HepG2 (cell line): ENCODE data around the gene VPS50. TPM values are rescaled to one million over a fixed set of nuclear protein-coding genes. Genes with fewer than 3 reads are reported as not detected.

Experiments
- ATAC-seq: fragments of 200-7000 bp; cut with Tn5 transposase; 3 replicates; pipeline ENCODE4 v1.9.1; 2020; ENCODE audit warnings: mild to moderate bottlenecking, moderate library complexity
- BruUV-seq: library from RNA; stranded (reverse); fragments of 400-500 nt; replicated peaks from 2 replicates; lab custom pipeline; 2021; lab: Mats Ljungman, UMichigan
- CTCF ChIA-PET: fragments of 300-600 bp; formaldehyde crosslinking; extraction: SDS; loops from one replicate; lab custom pipeline; 2021; ENCODE audit warnings: low total read pairs, inconsistent platforms, low intra/inter-chr PET ratio; lab: Yijun Ruan, JAX
- POLR2A ChIA-PET: fragments of 350-600 bp; sonication (Branson Sonifier 250); formaldehyde crosslinking; loops from one replicate; lab custom pipeline; 2020; ENCODE audit warnings: antibody characterized with exemption, inconsistent platforms; lab: Yijun Ruan, JAX
- DNase-seq: peaks from one replicate; pipeline ENCODE4 v3.0.0-alpha.2; 2015; ENCODE audit warnings: low spot score
- FAIRE-seq: peaks from 3 replicates; lab custom pipeline; 2011; peaks lifted over from hg19 to GRCh38; lab: Jason Lieb, UNC
- H2AFZ ChIP-seq: one replicate; pipeline ENCODE4 v1.6.1; 2011; ENCODE audit warnings: low read length, inconsistent platforms
- H3K27ac ChIP-seq: fragments of 300-600 bp; 3 replicates; pipeline ENCODE4 v1.8.0; 2011; ENCODE audit warnings: mixed run types, mild to moderate bottlenecking, mixed read lengths, low read length, inconsistent platforms; ENCODE audit not compliant: insufficient read depth; ENCODE audit errors: extremely low read length
- H3K27me3 ChIP-seq, 2 experiments: fragments of 200-600 bp in 1 of 2; 2 replicates in 1 of 2; 3 replicates in 1 of 2; pipeline versions ENCODE4 v1.6.0 to v1.8.0; 2011; ENCODE audit warnings: low read length in 2 of 2, mild to moderate bottlenecking in 2 of 2, moderate library complexity in 2 of 2, inconsistent platforms in 1 of 2; ENCODE audit not compliant: insufficient read depth in 2 of 2, control insufficient read depth in 1 of 2
- H3K36me3 ChIP-seq, 2 experiments: fragments of 200-600 bp in 1 of 2; replicated peaks in 1 of 2; 2 replicates in 1 of 2; 3 replicates in 1 of 2; pipeline versions ENCODE4 v1.5.1 to v1.8.0; 2011; ENCODE audit warnings: low read length in 2 of 2, inconsistent platforms in 1 of 2; ENCODE audit not compliant: insufficient read depth in 2 of 2, control insufficient read depth in 1 of 2
- H3K4me1 ChIP-seq: 2 replicates; pipeline ENCODE4 v1.5.1; 2012; ENCODE audit warnings: low read length, inconsistent platforms; ENCODE audit not compliant: insufficient read depth
- H3K4me2 ChIP-seq: 2 replicates; pipeline ENCODE4 v1.6.0; 2011; ENCODE audit warnings: low read depth, low read length, inconsistent platforms
- H3K4me3 ChIP-seq, 3 experiments: fragments of 200-600 bp in 1 of 3; sonication (generic), shearing (Covaris generic) in 1 of 3; replicated peaks in 1 of 3; 2 replicates each; pipeline ENCODE4 v1.5.1; 2011 to 2016; ENCODE audit warnings: low read length in 3 of 3, inconsistent platforms in 2 of 3, low read depth in 2 of 3, mild to moderate bottlenecking in 2 of 3, control low read depth in 1 of 3, mixed read lengths in 1 of 3; ENCODE audit not compliant: insufficient read depth in 1 of 3
- H3K79me2 ChIP-seq: one replicate; pipeline ENCODE4 v1.6.1; 2011; ENCODE audit warnings: low read length, inconsistent platforms; ENCODE audit not compliant: insufficient read depth
- H3K9ac ChIP-seq: 2 replicates; pipeline ENCODE4 v1.6.0; 2011; ENCODE audit warnings: mild to moderate bottlenecking, low read depth, low read length, inconsistent platforms; ENCODE audit not compliant: insufficient read depth
- H3K9me3 ChIP-seq: 2 replicates; pipeline ENCODE4 v1.5.1; 2012; ENCODE audit warnings: mild to moderate bottlenecking, low read length
- H4K20me1 ChIP-seq: 2 replicates; pipeline ENCODE4 v1.6.0; 2011; ENCODE audit warnings: inconsistent platforms, mild to moderate bottlenecking, low read length, moderate library complexity; ENCODE audit not compliant: insufficient read depth
- CBX1 ChIP-seq: IDR thresholded peaks from one replicate; pipeline ENCODE4 v1.6.1; 2016; ENCODE audit warnings: antibody characterized with exemption, low read depth
- EHMT2 ChIP-seq: fragments of 200-600 bp; sonication (generic); IDR thresholded peaks from 2 replicates; pipeline ENCODE4 v1.7.0; 2017; ENCODE audit warnings: antibody characterized with exemption, low read depth, low read length, borderline replicate concordance
- HOXD1 ChIP-seq: sonication (generic); formaldehyde crosslinking; IDR thresholded peaks from 2 replicates; pipeline ENCODE4 v1.5.0; 2020; ENCODE audit warnings: missing genetic modification reagents
- KMT2A ChIP-seq: sonication (generic); formaldehyde crosslinking; IDR thresholded peaks from 2 replicates; pipeline ENCODE4 v1.4.0; 2020; ENCODE audit warnings: missing genetic modification reagents
- POLR2AphosphoS5 ChIP-seq: IDR thresholded peaks from 2 replicates; pipeline ENCODE4 v1.6.1; 2012; ENCODE audit warnings: low read depth, low read length
- REPIN1 ChIP-seq: sonication (generic); formaldehyde crosslinking; IDR thresholded peaks from 2 replicates; pipeline ENCODE4 v1.8.0; 2022; ENCODE audit warnings: missing genetic modification reagents, low read depth, mild to moderate bottlenecking, borderline replicate concordance
- REXO4 ChIP-seq: sonication (generic); formaldehyde crosslinking; IDR thresholded peaks from 2 replicates; pipeline ENCODE4 v1.8.0; 2022; ENCODE audit warnings: missing genetic modification reagents, mild to moderate bottlenecking, borderline replicate concordance
- RFXANK ChIP-seq: IDR thresholded peaks from 2 replicates; pipeline ENCODE4 v1.6.1; 2016
- SNRNP70 ChIP-seq: fragments of 200-400 bp; formaldehyde crosslinking; IDR thresholded peaks from 2 replicates; pipeline ENCODE4 v1.6.1; 2017; ENCODE audit warnings: mild to moderate bottlenecking, low read depth, low read length, moderate library complexity
- SOX5 ChIP-seq: IDR thresholded peaks from 2 replicates; pipeline ENCODE4 v1.6.1; 2016; ENCODE audit warnings: borderline replicate concordance
- ZFP82 ChIP-seq: sonication (generic); formaldehyde crosslinking; IDR thresholded peaks from 2 replicates; pipeline ENCODE4 v1.5.1; 2020; ENCODE audit warnings: mild to moderate bottlenecking, missing genetic modification reagents, borderline replicate concordance
- ZFY ChIP-seq: sonication (generic); formaldehyde crosslinking; IDR thresholded peaks from 2 replicates; pipeline ENCODE4 v1.4.0; 2020; ENCODE audit warnings: missing genetic modification reagents
- ZNF24 ChIP-seq: fragments of 450-650 bp; IDR thresholded peaks from 2 replicates; pipeline ENCODE4 v1.6.1; 2017; ENCODE audit warnings: antibody characterized with exemption, mild to moderate bottlenecking
- WGBS: methylation state at CpG from one replicate; pipeline ENCODE4 v1.1.6; 2017; ENCODE audit warnings: low lambda C conversion rate; 5-methylcytosine and 5-hydroxymethylcytosine counted together
- in situ Hi-C: cut with HindIII; loops from 2 replicates; pipeline ENCODE4 v1.10.0; 2017; ENCODE audit warnings: low pct_unique_long_range_greater_than_20kb; ENCODE audit not compliant: extremely low pct_ligation_motif_present
- intact Hi-C: fragments of 100-400 bp; cut with micrococcal nuclease; formaldehyde crosslinking; loops from one replicate; pipeline ENCODE4 v1.10.0; 2022; ENCODE audit not compliant: unreplicated experiment
- polyA plus RNA-seq, 8 experiments: library from polyadenylated mRNA; depleted of rRNA in 3 of 8; stranded (reverse) in 7 of 8; unstranded in 1 of 8; fragments of >200 nt; fragmentation: Illumina TruSeq in 4 of 8; extraction: Trizol in 4 of 8; gene quantifications; 2 replicates each; pipeline versions ENCODE4 v1.2.1 to v1.2.3, GENCODE V29; 2011 to 2016; ENCODE audit warnings: low read depth in 4 of 8, missing spikeins in 1 of 8, mixed read lengths in 1 of 8; ENCODE audit not compliant: insufficient read depth in 1 of 8
- total RNA-seq, 5 experiments: library from RNA; depleted of rRNA; stranded (reverse); fragments of >200 nt; fragmentation: Illumina TruSeq; extraction: Trizol; gene quantifications; 2 replicates each; pipeline ENCODE4 v1.2.3, GENCODE V29; 2016; ENCODE audit warnings: low read depth in 1 of 5
- TF ChIP-seq, protein P1 (sequence below): sonication (generic); formaldehyde crosslinking; IDR thresholded peaks from 2 replicates; pipeline ENCODE4 v1.8.1; 2023; ENCODE audit warnings: mild to moderate bottlenecking, missing genetic modification reagents
- TF ChIP-seq, protein P2 (sequence below): sonication (generic); formaldehyde crosslinking; IDR thresholded peaks from 2 replicates; pipeline ENCODE4 v1.8.1; 2022; ENCODE audit warnings: mild to moderate bottlenecking, missing genetic modification reagents

Gene VPS50
- total and polyA plus RNA-seq, 2 of the 13 experiments (the other 11 are each of a cell fraction or from before 2014, with no cell fraction given), result 10.3 to 20.4 TPM

DNA sequence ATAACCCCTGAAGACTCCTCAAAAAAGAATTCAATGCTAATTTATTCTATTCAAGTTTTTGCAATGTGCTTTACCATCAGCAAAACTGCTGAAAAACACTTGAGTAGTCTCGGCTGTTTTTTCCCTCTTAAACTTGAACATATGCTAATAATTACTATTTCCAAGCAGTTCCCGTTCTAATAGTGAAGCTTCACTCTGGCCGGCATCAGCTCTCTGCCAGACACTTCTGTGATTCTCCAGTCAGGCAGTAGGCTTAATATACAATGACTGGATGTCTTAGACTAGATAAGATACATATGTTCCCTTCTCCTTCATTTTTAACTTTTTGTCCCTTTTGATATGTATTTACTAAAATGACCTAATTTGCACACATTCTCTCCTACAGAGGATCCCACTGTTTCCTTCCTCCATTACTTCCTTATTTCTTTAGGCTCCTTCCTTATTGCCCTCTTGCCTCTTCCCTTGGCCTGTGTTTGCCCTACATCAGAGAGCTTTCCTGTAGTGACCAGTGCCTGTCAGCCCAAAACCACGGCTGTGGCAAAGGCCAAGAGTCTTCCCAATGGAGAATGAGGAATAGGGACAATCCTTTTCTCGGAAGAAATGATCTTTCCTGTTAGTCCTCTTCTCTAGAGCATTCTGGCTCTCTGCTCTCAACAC lies 29.4 kb upstream of the VPS50 start:
- intact Hi-C loops, result no loop called here

More for the DNA sequence above, 29.4 kb upstream of the VPS50 start:
- ChIA-PET POLR2A (no interaction called here), CTCF (no interaction called here)
- in situ Hi-C loops, result no loop called here
- no peaks in the 10 kb centered on the region for H3K9me3 ChIP-seq
- H3K4me1 ChIP-seq, result no peaks in the 10 kb centered on the region
- ATAC-seq (no peak), FAIRE-seq (no peak), DNase-seq (no peak)
- no peak overlapping the region for H3K4me3 ChIP-seq
- TF ChIP-seq, protein P1, sequence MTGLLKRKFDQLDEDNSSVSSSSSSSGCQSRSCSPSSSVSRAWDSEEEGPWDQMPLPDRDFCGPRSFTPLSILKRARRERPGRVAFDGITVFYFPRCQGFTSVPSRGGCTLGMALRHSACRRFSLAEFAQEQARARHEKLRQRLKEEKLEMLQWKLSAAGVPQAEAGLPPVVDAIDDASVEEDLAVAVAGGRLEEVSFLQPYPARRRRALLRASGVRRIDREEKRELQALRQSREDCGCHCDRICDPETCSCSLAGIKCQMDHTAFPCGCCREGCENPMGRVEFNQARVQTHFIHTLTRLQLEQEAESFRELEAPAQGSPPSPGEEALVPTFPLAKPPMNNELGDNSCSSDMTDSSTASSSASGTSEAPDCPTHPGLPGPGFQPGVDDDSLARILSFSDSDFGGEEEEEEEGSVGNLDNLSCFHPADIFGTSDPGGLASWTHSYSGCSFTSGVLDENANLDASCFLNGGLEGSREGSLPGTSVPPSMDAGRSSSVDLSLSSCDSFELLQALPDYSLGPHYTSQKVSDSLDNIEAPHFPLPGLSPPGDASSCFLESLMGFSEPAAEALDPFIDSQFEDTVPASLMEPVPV (CRISPR knock-in tag), result no peak
- TF ChIP-seq EHMT2, result no peak
- no peak for TF ChIP-seq KMT2A
- no peak for TF ChIP-seq REXO4
- TF ChIP-seq SOX5, result no peak
- TF ChIP-seq CBX1, result no peak
- TF ChIP-seq, protein P2, sequence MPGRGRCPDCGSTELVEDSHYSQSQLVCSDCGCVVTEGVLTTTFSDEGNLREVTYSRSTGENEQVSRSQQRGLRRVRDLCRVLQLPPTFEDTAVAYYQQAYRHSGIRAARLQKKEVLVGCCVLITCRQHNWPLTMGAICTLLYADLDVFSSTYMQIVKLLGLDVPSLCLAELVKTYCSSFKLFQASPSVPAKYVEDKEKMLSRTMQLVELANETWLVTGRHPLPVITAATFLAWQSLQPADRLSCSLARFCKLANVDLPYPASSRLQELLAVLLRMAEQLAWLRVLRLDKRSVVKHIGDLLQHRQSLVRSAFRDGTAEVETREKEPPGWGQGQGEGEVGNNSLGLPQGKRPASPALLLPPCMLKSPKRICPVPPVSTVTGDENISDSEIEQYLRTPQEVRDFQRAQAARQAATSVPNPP (CRISPR knock-in tag), result no peak
- TF ChIP-seq RFXANK (CRISPR knock-in tag), result no peak
- TF ChIP-seq REPIN1 (CRISPR knock-in tag), result no peak
- TF ChIP-seq HOXD1 (CRISPR knock-in tag), result no peak
- no peak for TF ChIP-seq SNRNP70
- TF ChIP-seq POLR2AphosphoS5, result no peak
- no peak for TF ChIP-seq ZFY
- no peak for TF ChIP-seq ZNF24
- no peak for TF ChIP-seq ZFP82 (CRISPR knock-in tag)
- 0 out of 5 replicates have a peak, but pooled peaks cover 0 to 4% of the 10 kb centered on the region in 2 experiments for H3K27me3 ChIP-seq
- BruUV-seq, result no TSS peak
- no peaks in the 10 kb centered on the region for H3K79me2 ChIP-seq
- H3K9ac ChIP-seq, result no peak overlapping the region
- H3K27ac ChIP-seq, result no peak overlapping the region
- WGBS, result 10% methylated on average over 5 of the region's 5 CpGs
- no peaks in the 10 kb centered on the region for H4K20me1 ChIP-seq
- no peak overlapping the region for H2AFZ ChIP-seq
- H3K36me3 ChIP-seq, result no peaks in the 10 kb centered on the region
- H3K4me2 ChIP-seq, result no peak overlapping the region
